Transverse colon (tissue), 4 donors: ENCODE measurements around the gene PRKAR1B. TPM values are rescaled to one million over a fixed set of nuclear protein-coding genes. Genes with fewer than 3 reads are reported as not detected.
"Not testable (repeated sequence)": the region's sequence is repeated elsewhere in the genome, so short reads cannot be mapped to it uniquely, and the experiment has no call there.

Experiments used
- DNase-seq: peaks from one replicate; pipeline ENCODE4 v3.0.0-alpha.2; 2019
- H3K27ac ChIP-seq, 4 donors: fragments of 200-600 bp; sonication (generic); 2 replicates each; pipeline ENCODE4 v1.5.1; 2016 to 2018; ENCODE audit warnings: inconsistent platforms in 4 of 4
- H3K27me3 ChIP-seq: fragments of 200-600 bp; sonication (generic); 2 replicates; pipeline ENCODE4 v1.5.1; 2017; ENCODE audit warnings: inconsistent platforms
- H3K36me3 ChIP-seq, 4 donors: fragments of 200-600 bp; sonication (generic); 2 replicates each; pipeline ENCODE4 v1.5.1; 2017 to 2019; ENCODE audit warnings: inconsistent platforms in 4 of 4
- H3K4me1 ChIP-seq, 4 donors: fragments of 200-600 bp; sonication (generic); 2 replicates each; pipeline ENCODE4 v1.5.1; 2017 to 2020; ENCODE audit warnings: inconsistent platforms in 4 of 4
- H3K4me3 ChIP-seq, 4 donors: fragments of 200-600 bp; sonication (generic); 1 replicate in 1 of 4; 2 replicates in 3 of 4; pipeline versions ENCODE4 v1.5.1 to v1.6.1; 2017 to 2019; ENCODE audit warnings: inconsistent platforms in 4 of 4
- H3K9me3 ChIP-seq, 2 donors: fragments of 200-600 bp; sonication (generic); 2 replicates each; pipeline ENCODE4 v1.5.1; 2017 to 2019; ENCODE audit warnings: inconsistent platforms in 2 of 2
- EP300 ChIP-seq: sonication (generic); formaldehyde crosslinking; IDR thresholded peaks from one replicate; pipeline ENCODE4 v1.6.1; 2017; ENCODE audit warnings: antibody characterized with exemption, low read depth
- POLR2A ChIP-seq: fragments of 450-650 bp; IDR thresholded peaks from one replicate; pipeline ENCODE4 v1.6.1; 2016; ENCODE audit warnings: antibody characterized with exemption, mild to moderate bottlenecking, moderate library complexity
- POLR2AphosphoS5 ChIP-seq, 3 donors: sonication (generic); formaldehyde crosslinking; IDR thresholded peaks; one replicate each; pipeline ENCODE4 v1.6.1; 2016; ENCODE audit warnings: antibody characterized with exemption in 3 of 3
- WGBS, 2 donors: methylation state at CpG; one replicate each; pipeline ENCODE4 v1.1.5; 2018; ENCODE audit warnings: low coverage in 1 of 2; 5-methylcytosine and 5-hydroxymethylcytosine counted together
- in situ Hi-C, 4 donors: fragments of 200-750 bp; cut with MboI; loops; one replicate each; pipeline versions ENCODE4 v1.15.0 to v1.15.1; 2017; ENCODE audit warnings: low sequenced_read_pairs in 3 of 4, low pct_ligation_motif_present in 1 of 4, low pct_unique_long_range_greater_than_20kb in 1 of 4
- intact Hi-C: fragments of 100-400 bp; cut with DNase I; formaldehyde crosslinking; loops from one replicate; pipeline ENCODE4 v1.15.1; 2023; ENCODE audit warnings: low total_unique reads
- total RNA-seq, 4 donors: library from RNA; depleted of rRNA; stranded (reverse); fragments of >200 nt; gene quantifications; one replicate each; pipeline ENCODE4 v1.1.0, GENCODE V29; 2016
- TF ChIP-seq, protein P1 (sequence below), 5 experiments: fragments of 200-600 bp in 3 of 5; fragments of 450-650 bp in 2 of 5; sonication (generic) in 3 of 5; IDR thresholded peaks; 1 replicate in 2 of 5; 2 replicates in 3 of 5; pipeline ENCODE4 v1.5.1; 2016 to 2017; ENCODE audit warnings: antibody characterized with exemption in 5 of 5, inconsistent platforms in 3 of 5, mild to moderate bottlenecking in 2 of 5, moderate library complexity in 1 of 5

The PRKAR1B gene
- total RNA-seq, 4 donors from 2014 or later: 15.7 to 53.9 (median 16.9) TPM

DNA sequence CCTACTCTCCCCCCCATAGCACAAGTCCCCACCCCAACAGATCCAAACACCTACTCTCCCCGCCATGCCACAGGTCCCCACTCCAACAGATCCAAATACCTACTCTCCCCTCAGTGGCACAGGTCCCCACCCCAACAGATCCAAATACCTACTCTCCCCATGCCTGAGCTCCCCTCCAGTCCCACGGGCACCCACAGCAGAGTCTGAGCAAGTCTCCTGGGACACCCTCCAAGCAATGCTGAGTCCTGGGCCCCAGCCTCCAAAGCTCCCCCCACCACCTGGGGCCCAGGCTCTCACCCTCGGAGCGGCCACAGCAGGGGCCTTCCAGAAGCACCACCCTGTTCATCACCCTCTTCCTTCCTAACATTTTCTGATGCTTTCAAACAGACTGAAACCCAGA lies 64.5 kb downstream of the PRKAR1B start:
- intact Hi-C loops: no loop called here
- 91% methylated on average over 4 of the region's 4 CpGs; no CpG with 5 or more reads in 1 of the 2 donors for WGBS, 2 donors
- no peak for DNase-seq
- H3K4me1 ChIP-seq: peaks cover 7 to 35% (median 17%) of the 10 kb centered on the region in 4 donors
- H3K27ac ChIP-seq: no peak overlapping the region
- in situ Hi-C loops: no loop called here
- H3K27me3 ChIP-seq: no peaks in the 10 kb centered on the region
- TF ChIP-seq POLR2AphosphoS5 (IDR thresholded peaks at IDR 0.05) (no peak), POLR2A (no peak), EP300 (no peak)
- TF ChIP-seq, protein P1, sequence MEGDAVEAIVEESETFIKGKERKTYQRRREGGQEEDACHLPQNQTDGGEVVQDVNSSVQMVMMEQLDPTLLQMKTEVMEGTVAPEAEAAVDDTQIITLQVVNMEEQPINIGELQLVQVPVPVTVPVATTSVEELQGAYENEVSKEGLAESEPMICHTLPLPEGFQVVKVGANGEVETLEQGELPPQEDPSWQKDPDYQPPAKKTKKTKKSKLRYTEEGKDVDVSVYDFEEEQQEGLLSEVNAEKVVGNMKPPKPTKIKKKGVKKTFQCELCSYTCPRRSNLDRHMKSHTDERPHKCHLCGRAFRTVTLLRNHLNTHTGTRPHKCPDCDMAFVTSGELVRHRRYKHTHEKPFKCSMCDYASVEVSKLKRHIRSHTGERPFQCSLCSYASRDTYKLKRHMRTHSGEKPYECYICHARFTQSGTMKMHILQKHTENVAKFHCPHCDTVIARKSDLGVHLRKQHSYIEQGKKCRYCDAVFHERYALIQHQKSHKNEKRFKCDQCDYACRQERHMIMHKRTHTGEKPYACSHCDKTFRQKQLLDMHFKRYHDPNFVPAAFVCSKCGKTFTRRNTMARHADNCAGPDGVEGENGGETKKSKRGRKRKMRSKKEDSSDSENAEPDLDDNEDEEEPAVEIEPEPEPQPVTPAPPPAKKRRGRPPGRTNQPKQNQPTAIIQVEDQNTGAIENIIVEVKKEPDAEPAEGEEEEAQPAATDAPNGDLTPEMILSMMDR (IDR thresholded peaks at IDR 0.05): no peak
- H3K36me3 ChIP-seq: no peaks in the 10 kb centered on the region
- H3K4me3 ChIP-seq: no peak overlapping the region
- H3K9me3 ChIP-seq: no peaks in the 10 kb centered on the region

DNA sequence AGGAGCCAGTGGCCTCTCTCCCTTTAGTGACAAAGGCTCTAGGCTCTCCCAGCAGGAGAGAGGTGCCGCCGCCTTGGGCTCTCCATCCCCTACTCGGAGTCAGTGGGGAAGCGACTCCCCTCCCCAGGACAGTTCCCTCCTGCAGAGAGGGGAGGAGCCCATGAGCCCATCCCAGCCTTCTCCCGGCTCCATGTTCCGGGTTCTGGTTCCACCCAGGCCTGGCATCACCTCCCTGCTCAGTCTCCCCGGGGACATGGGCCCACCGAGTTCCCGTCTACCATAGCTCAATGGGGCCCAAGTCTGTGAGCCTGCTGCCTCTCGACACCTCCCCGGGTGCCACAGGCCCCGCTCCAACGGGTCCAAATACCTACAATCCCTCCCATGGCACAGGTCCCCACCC lies 67.1 kb downstream of the PRKAR1B start:
- Histone ChIP-seq H3K4me3 (no peak overlapping the region), H3K4me1 (peaks cover 2 to 19% (median 9%) of the 10 kb centered on the region in 4 donors), H3K27ac (no peak overlapping the region), H3K36me3 (no peaks in the 10 kb centered on the region), H3K27me3 (no peaks in the 10 kb centered on the region), H3K9me3 (no peaks in the 10 kb centered on the region)
- in situ Hi-C loops: no loop called here
- TF ChIP-seq POLR2AphosphoS5 (IDR thresholded peaks at IDR 0.05): no peak
- TF ChIP-seq, protein P1 (IDR thresholded peaks at IDR 0.05): no peak
- no peak for TF ChIP-seq POLR2A
- TF ChIP-seq EP300: no peak
- DNase-seq: no peak
- intact Hi-C loops: no loop called here
- WGBS, 2 donors: 94 to 100% methylated on average over 1 to 13 of the region's 13 CpGs

DNA sequence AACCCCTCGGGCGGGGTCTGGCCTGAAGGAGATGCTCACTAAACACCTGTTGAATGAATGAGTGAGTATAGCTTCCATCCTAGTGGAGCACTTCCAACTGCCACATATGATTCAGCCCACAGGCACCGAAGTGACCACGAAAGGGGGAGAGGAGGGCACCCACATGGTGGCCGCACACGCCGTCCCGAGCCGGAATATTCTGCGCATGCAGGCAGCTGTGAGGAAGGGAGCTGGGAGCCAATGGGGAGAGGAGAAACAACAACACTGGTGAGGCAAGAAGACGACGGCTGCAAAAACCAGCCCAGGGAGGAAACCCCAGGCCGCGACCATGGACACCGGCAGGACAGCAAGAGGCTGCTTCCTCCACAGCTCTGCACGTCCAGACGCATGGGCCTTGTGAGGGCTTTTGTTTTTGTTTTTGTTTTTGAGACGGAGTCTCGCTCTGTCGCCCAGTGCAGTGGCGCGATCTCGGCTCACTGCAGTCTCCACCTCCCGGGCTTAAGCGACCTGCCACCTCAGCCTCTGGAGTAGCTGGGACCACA lies 67.7 kb downstream of the PRKAR1B start:
- H3K27me3 ChIP-seq: no peaks in the 10 kb centered on the region
- H3K27ac ChIP-seq: no peak overlapping the region
- 95 to 100% methylated on average over 2 to 25 of the region's 25 CpGs for WGBS, 2 donors

DNA sequence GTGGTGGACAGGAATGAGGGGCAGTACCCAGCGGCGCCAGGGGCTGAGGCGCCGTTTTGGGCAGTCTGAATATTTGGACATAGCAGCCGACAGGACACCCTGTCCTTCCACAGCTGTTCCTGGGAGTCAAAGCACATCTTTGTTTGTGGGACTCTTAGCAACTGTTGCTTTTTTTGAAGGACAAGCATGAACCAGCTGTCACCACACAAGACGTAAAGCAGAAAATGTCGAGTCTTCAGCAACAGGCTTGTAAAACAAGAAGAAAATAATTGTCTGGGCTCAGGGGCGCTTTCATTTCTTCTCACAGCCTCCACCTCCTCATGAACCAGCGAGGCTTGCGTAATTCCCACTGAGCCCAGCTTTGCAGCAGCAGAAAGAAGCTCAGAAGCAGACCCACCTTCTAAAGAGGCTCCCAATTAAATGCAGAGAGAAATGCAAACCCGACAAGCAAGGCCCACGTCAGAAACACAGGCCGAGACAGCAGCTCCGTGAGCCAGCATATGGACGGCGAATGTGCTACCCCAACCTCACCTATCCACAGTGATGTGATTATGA lies 69.4 kb downstream of the PRKAR1B start:
- H3K36me3 ChIP-seq: no peaks in the 10 kb centered on the region
- H3K4me1 ChIP-seq: peaks cover 0 to 7% (median 2%) of the 10 kb centered on the region in 4 donors
- 73 to 84% methylated on average over 6 to 16 of the region's 16 CpGs for WGBS, 2 donors
- intact Hi-C loops (no loop called here), in situ Hi-C loops (no loop called here)
- no peaks in the 10 kb centered on the region for H3K27me3 ChIP-seq
- peak; percentile 62 to 80 (median 72) for TF ChIP-seq POLR2AphosphoS5 (IDR thresholded peaks at IDR 0.05)
- TF ChIP-seq EP300: peak; percentile 85
- TF ChIP-seq, protein P1 (IDR thresholded peaks at IDR 0.05): no peak
- no peak for TF ChIP-seq POLR2A
- peak overlapping the region; percentile 55 to 73 (median 62) for H3K27ac ChIP-seq
- no peak for DNase-seq
- H3K9me3 ChIP-seq: no peaks in the 10 kb centered on the region
- no peak overlapping the region for H3K4me3 ChIP-seq

More for the DNA sequence above, 67.7 kb downstream of the PRKAR1B start:
- no peak for TF ChIP-seq POLR2AphosphoS5 (IDR thresholded peaks at IDR 0.05)
- TF ChIP-seq, protein P1 (IDR thresholded peaks at IDR 0.05): no peak
- no peak for TF ChIP-seq POLR2A
- no peak for TF ChIP-seq EP300
- no peaks in the 10 kb centered on the region for H3K9me3 ChIP-seq
- H3K36me3 ChIP-seq: no peaks in the 10 kb centered on the region
- in situ Hi-C loops (no loop called here), intact Hi-C loops (no loop called here)
- peaks cover 0 to 13% (median 8%) of the 10 kb centered on the region in 4 donors for H3K4me1 ChIP-seq
- no peak for DNase-seq
- H3K4me3 ChIP-seq: no peak overlapping the region

DNA sequence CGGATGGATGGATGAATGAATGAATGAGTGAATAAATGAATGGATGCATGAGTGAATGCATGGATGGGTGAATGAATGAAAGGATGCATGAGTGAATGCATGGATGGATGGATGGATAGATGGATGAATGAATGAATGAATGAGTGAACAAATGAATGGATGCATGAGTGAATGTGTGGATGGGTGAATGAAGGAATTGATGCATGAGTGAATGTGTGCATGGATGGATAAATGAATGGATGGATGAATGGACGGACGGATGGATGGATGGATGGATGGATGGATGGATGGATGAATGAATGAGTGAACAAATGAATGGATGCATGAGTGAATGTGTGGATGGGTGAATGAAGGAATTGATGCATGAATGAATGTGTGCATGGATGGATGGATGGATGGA lies 70.1 kb downstream of the PRKAR1B start:
- H3K27me3 ChIP-seq, DNase-seq, H3K4me3 ChIP-seq, H3K4me1 ChIP-seq, H3K9me3 ChIP-seq, in situ Hi-C loops, H3K36me3 ChIP-seq, intact Hi-C loops: not testable (repeated sequence)
- H3K27ac ChIP-seq: peak overlapping the region in 2 of 4 donors; percentile 66 to 73
- 77 to 84% methylated on average over 3 of the region's 3 CpGs for WGBS, 2 donors
